A549 (cell line): ENCODE results near the gene MCRS1.
"Not testable (repeated sequence)": the region's sequence is repeated elsewhere in the genome, so short reads cannot be mapped to it uniquely, and the experiment has no call there.

Experiments used
- BCL3 ChIP-seq: fragments of >200 bp; sonication (Bioruptor Twin); formaldehyde crosslinking; IDR thresholded peaks from 3 replicates; pipeline ENCODE4 v1.6.1; 2016
- CBX2 ChIP-seq: fragments of 200-600 bp; sonication (generic); IDR thresholded peaks from 2 replicates; pipeline ENCODE4 v1.6.1; 2016; ENCODE audit warnings: low read depth, mild to moderate bottlenecking, borderline replicate concordance
- CHD2 ChIP-seq: fragments of 150-350 bp; IDR thresholded peaks from 2 replicates; pipeline ENCODE4 v1.6.1; 2014; ENCODE audit warnings: low read length; ENCODE audit not compliant: partially characterized antibody
- EHMT2 ChIP-seq: fragments of 200-600 bp; sonication (generic); IDR thresholded peaks from 2 replicates; pipeline ENCODE4 v1.6.1; 2016; ENCODE audit warnings: antibody characterized with exemption, low read depth, mild to moderate bottlenecking, moderate library complexity
- ELK1 ChIP-seq: fragments of 150-350 bp; IDR thresholded peaks from 2 replicates; pipeline ENCODE4 v1.6.1; 2014; ENCODE audit warnings: low read depth, mild to moderate bottlenecking, low read length
- FOSB ChIP-seq: fragments of 250-450 bp; sonication (Bioruptor Pico); IDR thresholded peaks from 2 replicates; pipeline ENCODE4 v1.5.0; 2020; ENCODE audit warnings: mild to moderate bottlenecking, moderate library complexity
- POLR2A ChIP-seq: IDR thresholded peaks from 2 replicates; pipeline ENCODE4 v1.6.1; 2012; ENCODE audit warnings: mild to moderate bottlenecking, low read length
- RFX5 ChIP-seq: fragments of 450-650 bp; IDR thresholded peaks from 2 replicates; pipeline ENCODE4 v1.7.1; 2014; ENCODE audit warnings: antibody characterized with exemption, mild to moderate bottlenecking, moderate library complexity
- SMC3 ChIP-seq: fragments of >200 bp; sonication (Bioruptor Twin); formaldehyde crosslinking; IDR thresholded peaks from 3 replicates; pipeline ENCODE4 v1.6.1; 2018; ENCODE audit warnings: inconsistent platforms
- TF ChIP-seq, protein P1 (sequence below): fragments of >200 bp; sonication (Bioruptor Twin); formaldehyde crosslinking; IDR thresholded peaks from 3 replicates; pipeline ENCODE4 v1.5.1; 2016

- TF ChIP-seq ELK1; CHD2; SMC3; POLR2A; EHMT2; FOSB (CRISPR knock-in tag); BCL3; RFX5; CBX2: not testable (repeated sequence)
- TF ChIP-seq, protein P1, sequence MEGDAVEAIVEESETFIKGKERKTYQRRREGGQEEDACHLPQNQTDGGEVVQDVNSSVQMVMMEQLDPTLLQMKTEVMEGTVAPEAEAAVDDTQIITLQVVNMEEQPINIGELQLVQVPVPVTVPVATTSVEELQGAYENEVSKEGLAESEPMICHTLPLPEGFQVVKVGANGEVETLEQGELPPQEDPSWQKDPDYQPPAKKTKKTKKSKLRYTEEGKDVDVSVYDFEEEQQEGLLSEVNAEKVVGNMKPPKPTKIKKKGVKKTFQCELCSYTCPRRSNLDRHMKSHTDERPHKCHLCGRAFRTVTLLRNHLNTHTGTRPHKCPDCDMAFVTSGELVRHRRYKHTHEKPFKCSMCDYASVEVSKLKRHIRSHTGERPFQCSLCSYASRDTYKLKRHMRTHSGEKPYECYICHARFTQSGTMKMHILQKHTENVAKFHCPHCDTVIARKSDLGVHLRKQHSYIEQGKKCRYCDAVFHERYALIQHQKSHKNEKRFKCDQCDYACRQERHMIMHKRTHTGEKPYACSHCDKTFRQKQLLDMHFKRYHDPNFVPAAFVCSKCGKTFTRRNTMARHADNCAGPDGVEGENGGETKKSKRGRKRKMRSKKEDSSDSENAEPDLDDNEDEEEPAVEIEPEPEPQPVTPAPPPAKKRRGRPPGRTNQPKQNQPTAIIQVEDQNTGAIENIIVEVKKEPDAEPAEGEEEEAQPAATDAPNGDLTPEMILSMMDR, result not testable (repeated sequence)
Measured at GRCh38 chr12:49605539-49605938, 37.6 kb upstream of the MCRS1 start, which contains the start of gene FAM186B.
